Activated naive CD4-positive, alpha-beta T cell treated with anti-CD3 and anti-CD28 coated beads, Interleukin-2, amount 10 ng/mL, durations not matched to agents 7 days and 5 days (primary cell): ENCODE data around the gene SLC34A1.
"Not testable (repeated sequence)": the region's sequence is repeated elsewhere in the genome, so short reads cannot be mapped to it uniquely, and the experiment has no call there.

Experiments
- CTCF ChIA-PET: fragments of 350-600 bp; sonication (Branson Sonifier 250); formaldehyde crosslinking; loops from one replicate; lab custom pipeline; 2021; ENCODE audit warnings: antibody characterized with exemption; lab: Charles Lee
- DNase-seq: peaks from one replicate; pipeline ENCODE4 v3.0.0-alpha.2; 2020
- H3K27ac Mint-ChIP-seq: one replicate; pipeline ENCODE4 v1.8.0; 2021; ENCODE audit warnings: mild to moderate bottlenecking, moderate library complexity, mixed read lengths
- H3K27me3 Mint-ChIP-seq: one replicate; pipeline ENCODE4 v1.8.0; 2021; ENCODE audit warnings: mild to moderate bottlenecking, mixed read lengths
- H3K36me3 Mint-ChIP-seq: one replicate; pipeline ENCODE4 v1.8.0; 2021; ENCODE audit warnings: mixed read lengths
- H3K4me1 Mint-ChIP-seq: one replicate; pipeline ENCODE4 v1.8.0; 2021; ENCODE audit warnings: mixed read lengths
- H3K4me3 Mint-ChIP-seq: one replicate; pipeline ENCODE4 v1.8.0; 2021; ENCODE audit warnings: mild to moderate bottlenecking, moderate library complexity, mixed read lengths
- H3K9me3 Mint-ChIP-seq: one replicate; pipeline ENCODE4 v1.8.0; 2021; ENCODE audit warnings: mixed read lengths

The SLC34A1 gene

GRCh38 chr5:177367323-177367848, 16.8 kb upstream of the SLC34A1 start:
- no peaks in the 10 kb centered on the region for H3K27me3 Mint-ChIP-seq
- H3K9me3 Mint-ChIP-seq, result no peaks in the 10 kb centered on the region
- CTCF ChIA-PET, result interaction anchor here (0.9 to 8.0 kb wide), 2 partner anchors 9 to 15 kb away, joined by 3 to 75 read pairs; partner anchors contain the start of gene RGS14
- peaks cover 57% of the 10 kb centered on the region for H3K36me3 Mint-ChIP-seq
- no peak for DNase-seq
- no peak overlapping the region for H3K27ac Mint-ChIP-seq
- H3K4me1 Mint-ChIP-seq, result peaks cover 77% of the 10 kb centered on the region
- no peak overlapping the region for H3K4me3 Mint-ChIP-seq

- no peaks in the 10 kb centered on the region for H3K9me3 Mint-ChIP-seq
- no peak overlapping the region for H3K4me3 Mint-ChIP-seq
- DNase-seq, result no peak
- H3K4me1 Mint-ChIP-seq, result peaks cover 78% of the 10 kb centered on the region
- CTCF ChIA-PET, result interaction anchor here (0.8 to 8.2 kb wide), 11 partner anchors 10 to 235 kb away, joined by 3 to 112 read pairs (median 4); partner anchors contain the start of genes LMAN2, RGS14 and SLC34A1
- H3K27ac Mint-ChIP-seq, result no peak overlapping the region
- H3K27me3 Mint-ChIP-seq, result no peaks in the 10 kb centered on the region
- H3K36me3 Mint-ChIP-seq, result peaks cover 58% of the 10 kb centered on the region
Measured at GRCh38 chr5:177367981-177368868, 16.0 kb upstream of the SLC34A1 start.

- CTCF ChIA-PET, result interaction anchor here (0.8 to 8.2 kb wide), 14 partner anchors 9 to 236 kb away, joined by 3 to 112 read pairs (median 5); partner anchors contain the start of genes LMAN2, MXD3, RGS14 and SLC34A1
- Mint-ChIP-seq H3K36me3 (peaks cover 64% of the 10 kb centered on the region), H3K27ac (peak overlapping the region; percentile 56), H3K9me3 (no peaks in the 10 kb centered on the region), H3K27me3 (no peaks in the 10 kb centered on the region), H3K4me1 (peaks cover 78% of the 10 kb centered on the region), H3K4me3 (no peak overlapping the region)
- peak; percentile 49 for DNase-seq
Measured at GRCh38 chr5:177368869-177369644, 15.2 kb upstream of the SLC34A1 start.

GRCh38 chr5:177369645-177370440, 14.4 kb upstream of the SLC34A1 start:
- no peak for DNase-seq
- Mint-ChIP-seq H3K27me3 (no peaks in the 10 kb centered on the region), H3K9me3 (no peaks in the 10 kb centered on the region), H3K27ac (peak overlapping the region; percentile 56), H3K4me1 (peaks cover 77% of the 10 kb centered on the region), H3K4me3 (no peak overlapping the region), H3K36me3 (peaks cover 65% of the 10 kb centered on the region)
- CTCF ChIA-PET, result interaction anchor here (0.9 to 8.2 kb wide), 19 partner anchors 9 to 237 kb away, joined by 3 to 112 read pairs (median 6); partner anchors contain the start of genes LMAN2, MXD3, RGS14 and SLC34A1

GRCh38 chr5:177370488-177371119, 13.6 kb upstream of the SLC34A1 start:
- Mint-ChIP-seq H3K27ac (peak overlapping the region; percentile 33), H3K9me3 (no peaks in the 10 kb centered on the region), H3K27me3 (no peaks in the 10 kb centered on the region), H3K4me1 (peaks cover 77% of the 10 kb centered on the region), H3K4me3 (peak overlapping the region; percentile 62), H3K36me3 (peaks cover 68% of the 10 kb centered on the region)
- CTCF ChIA-PET, result interaction anchor here (0.9 to 8.2 kb wide), 17 partner anchors 8 to 131 kb away, joined by 3 to 112 read pairs (median 8); partner anchors contain the start of genes LMAN2, MXD3, RGS14 and SLC34A1
- DNase-seq, result peak; percentile 82

- CTCF ChIA-PET, result interaction anchor here (0.8 to 8.2 kb wide), 18 partner anchors 10 to 130 kb away, joined by 3 to 112 read pairs (median 4); partner anchors contain the start of genes LMAN2, RGS14 and SLC34A1
- Mint-ChIP-seq H3K4me1 (peaks cover 73% of the 10 kb centered on the region), H3K27ac (peak overlapping the region; percentile 93), H3K9me3 (no peaks in the 10 kb centered on the region), H3K36me3 (peaks cover 63% of the 10 kb centered on the region), H3K27me3 (no peaks in the 10 kb centered on the region), H3K4me3 (peak overlapping the region; percentile 72)
- DNase-seq, result no peak
Measured at GRCh38 chr5:177371120-177372033, 12.9 kb upstream of the SLC34A1 start.

GRCh38 chr5:177372034-177372896, 12.0 kb upstream of the SLC34A1 start:
- Mint-ChIP-seq H3K36me3 (peaks cover 58% of the 10 kb centered on the region), H3K9me3 (no peaks in the 10 kb centered on the region), H3K27me3 (no peaks in the 10 kb centered on the region), H3K4me1 (peaks cover 70% of the 10 kb centered on the region), H3K27ac (peak overlapping the region; percentile 93), H3K4me3 (peak overlapping the region; percentile 72)
- CTCF ChIA-PET, result interaction anchor here (0.6 to 8.2 kb wide), 15 partner anchors 10 to 129 kb away, joined by 3 to 112 read pairs (median 3); partner anchors contain the start of genes LMAN2, RGS14 and SLC34A1
- peak; percentile 52 for DNase-seq

- Mint-ChIP-seq H3K4me3 (peak overlapping the region; percentile 72), H3K27me3 (no peaks in the 10 kb centered on the region), H3K4me1 (peaks cover 70% of the 10 kb centered on the region), H3K9me3 (no peaks in the 10 kb centered on the region), H3K36me3 (peaks cover 58% of the 10 kb centered on the region), H3K27ac (peak overlapping the region; percentile 93)
- peak; percentile 50 for DNase-seq
- CTCF ChIA-PET, result interaction anchor here (0.6 to 8.2 kb wide), 10 partner anchors 9 to 128 kb away, joined by 3 to 112 read pairs (median 4); partner anchors contain the start of genes LMAN2 and RGS14
Measured at GRCh38 chr5:177372910-177373309, 11.3 kb upstream of the SLC34A1 start.

- no peak for DNase-seq
- CTCF ChIA-PET, result interaction anchor here (1.1 to 8.2 kb wide), 3 partner anchors 15 to 84 kb away, joined by 3 to 112 read pairs (median 75); partner anchors contain the start of gene RGS14
- Mint-ChIP-seq H3K9me3 (no peaks in the 10 kb centered on the region), H3K4me1 (peaks cover 62% of the 10 kb centered on the region), H3K4me3 (peak overlapping the region; percentile 40), H3K36me3 (peaks cover 51% of the 10 kb centered on the region), H3K27me3 (peaks cover 6% of the 10 kb centered on the region), H3K27ac (peak overlapping the region; percentile 93)
Measured at GRCh38 chr5:177373806-177374205, 10.4 kb upstream of the SLC34A1 start.

GRCh38 chr5:177374211-177374610, 10.0 kb upstream of the SLC34A1 start:
- CTCF ChIA-PET, result interaction anchor here (8.2 kb wide), 1 partner anchor 15 kb away, joined by 112 read pairs; no protein-coding TSS in a partner anchor
- Mint-ChIP-seq H3K27me3 (peaks cover 6% of the 10 kb centered on the region), H3K27ac (peak overlapping the region; percentile 93), H3K9me3 (no peaks in the 10 kb centered on the region), H3K4me3 (peak overlapping the region; percentile 40), H3K36me3 (peaks cover 47% of the 10 kb centered on the region), H3K4me1 (peaks cover 59% of the 10 kb centered on the region)
- no peak for DNase-seq

GRCh38 chr5:177375516-177375915, 8.7 kb upstream of the SLC34A1 start:
- Mint-ChIP-seq H3K36me3 (peaks cover 35% of the 10 kb centered on the region), H3K4me1 (peaks cover 55% of the 10 kb centered on the region), H3K27ac (peak overlapping the region; percentile 11)
- H3K9me3 Mint-ChIP-seq, H3K4me3 Mint-ChIP-seq, H3K27me3 Mint-ChIP-seq, DNase-seq: not testable (repeated sequence)
- CTCF ChIA-PET, result interaction anchor here (8.2 kb wide), 1 partner anchor 14 kb away, joined by 112 read pairs; no protein-coding TSS in a partner anchor
